Activated CD8-positive, alpha-beta memory T cell treated with anti-CD3 and anti-CD28 coated beads for 36 hours (primary cell): Measurements from ENCODE around the gene CBX8. TPM values are rescaled to one million over a fixed set of nuclear protein-coding genes. Genes with fewer than 3 reads are reported as not detected.

Experiments
- CTCF ChIA-PET: fragments of 350-600 bp; sonication (Branson Sonifier 250); formaldehyde crosslinking; loops from one replicate; lab custom pipeline; 2021; ENCODE audit warnings: antibody characterized with exemption; lab: Charles Lee
- POLR2A ChIA-PET: fragments of 350-600 bp; sonication (Branson Sonifier 250); formaldehyde crosslinking; loops from one replicate; lab custom pipeline; 2021; ENCODE audit warnings: antibody characterized with exemption; lab: Charles Lee
- total RNA-seq, 2 experiments: library from RNA; stranded (reverse); gene quantifications; one replicate each; pipeline ENCODE4 v1.2.3, GENCODE V29; 2021

Gene CBX8
- total RNA-seq, 2 experiments from 2014 or later: 3.2 to 3.5 TPM

- ChIA-PET POLR2A (no interaction called here), CTCF (interaction anchor here (0.5 to 1.6 kb wide), 4 partner anchors 19 to 177 kb away, joined by 3 to 6 read pairs (median 4); no protein-coding TSS in a partner anchor)
Observed at GRCh38 chr17:79792984-79793923, 3.6 kb downstream of the CBX8 start.

DNA sequence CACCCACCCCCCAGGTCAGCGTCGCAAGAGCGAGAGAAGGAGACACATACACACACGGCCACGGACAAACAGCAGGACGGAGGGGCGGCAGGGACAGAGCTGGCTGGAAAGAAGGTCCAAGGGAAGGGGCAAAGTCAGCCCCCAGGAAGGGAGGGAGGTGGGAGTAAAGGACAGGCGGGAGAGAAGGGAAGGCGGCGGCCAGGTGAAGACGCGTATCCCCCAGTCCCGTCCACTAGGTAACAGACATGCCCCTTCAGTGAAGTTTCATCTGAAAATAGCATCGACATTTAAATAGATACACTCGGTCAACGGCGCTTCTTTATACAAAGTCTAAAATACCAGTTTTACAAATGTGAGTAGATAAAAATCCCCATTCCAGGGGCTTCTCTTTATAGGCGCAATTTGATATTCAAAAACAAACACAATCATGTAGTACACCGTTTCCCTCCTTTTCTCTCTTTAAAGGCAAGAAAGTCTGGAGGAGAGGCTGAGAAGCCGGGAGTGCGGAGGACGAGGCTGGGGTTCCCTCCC lies 4.5 kb downstream of the CBX8 start:
- ChIA-PET POLR2A (no interaction called here), CTCF (interaction anchor here (0.5 kb wide), 1 partner anchor 21 kb away, joined by 3 read pairs; no protein-coding TSS in a partner anchor)

- CTCF ChIA-PET: interaction anchor here (1.0 to 1.5 kb wide), 2 partner anchors 13 to 16 kb away, joined by 3 read pairs; no protein-coding TSS in a partner anchor
- POLR2A ChIA-PET: no interaction called here
Observed at GRCh38 chr17:79791735-79792161, 5.1 kb downstream of the CBX8 start.

GRCh38 chr17:79790805-79791734 lies 5.8 kb downstream of the CBX8 start:
- POLR2A ChIA-PET: no interaction called here
- CTCF ChIA-PET: interaction anchor here (0.6 to 1.5 kb wide), 4 partner anchors 12 to 60 kb away, joined by 3 read pairs; partner anchors contain the start of gene CBX4

- POLR2A ChIA-PET: interaction anchor here (0.9 kb wide), 1 partner anchor 49 kb away, joined by 3 read pairs; the partner anchor contains the start of gene CBX4
- CTCF ChIA-PET: interaction anchor here (0.9 to 1.5 kb wide), 6 partner anchors 18 to 125 kb away, joined by 3 to 7 read pairs (median 3); no protein-coding TSS in a partner anchor
Observed at GRCh38 chr17:79789943-79790804, 6.7 kb downstream of the CBX8 start.

- CTCF ChIA-PET: interaction anchor here (0.9 to 1.4 kb wide), 6 partner anchors 18 to 126 kb away, joined by 3 to 7 read pairs (median 3); no protein-coding TSS in a partner anchor
Observed at GRCh38 chr17:79788989-79789942, 7.6 kb downstream of the CBX8 start.

DNA sequence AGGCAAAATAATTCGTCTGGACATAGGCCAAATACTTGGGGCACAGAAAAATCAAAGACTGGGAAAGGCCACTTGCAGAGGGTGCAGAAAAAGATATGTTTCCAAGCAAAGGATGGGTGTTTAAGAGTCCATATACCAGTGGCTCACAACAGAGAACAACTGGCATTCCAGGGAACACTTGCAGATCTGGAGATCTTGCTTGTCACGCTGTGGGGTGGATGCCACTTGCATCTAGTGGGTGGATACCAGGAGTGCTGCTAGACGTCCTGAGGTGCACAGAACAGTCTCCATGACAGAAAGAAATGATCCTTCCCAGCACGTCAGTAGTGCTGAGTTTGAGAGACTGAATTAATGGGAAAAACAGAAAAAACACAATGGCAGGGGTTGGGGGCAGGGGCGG lies 8.4 kb downstream of the CBX8 start:
- POLR2A ChIA-PET: no interaction called here
- CTCF ChIA-PET: interaction anchor here (1.0 to 1.4 kb wide), 3 partner anchors 17 to 127 kb away, joined by 3 to 7 read pairs (median 3); no protein-coding TSS in a partner anchor

More at GRCh38 chr17:79788989-79789942, 7.6 kb downstream of the CBX8 start:
- POLR2A ChIA-PET: interaction anchor here (0.9 kb wide), 1 partner anchor 50 kb away, joined by 3 read pairs; the partner anchor contains the start of gene CBX4

GRCh38 chr17:79786930-79787643 lies 9.8 kb downstream of the CBX8 start:
- POLR2A ChIA-PET: no interaction called here
- CTCF ChIA-PET: interaction anchor here (1.0 kb wide), 1 partner anchor 221 kb away, joined by 3 read pairs; no protein-coding TSS in a partner anchor

DNA sequence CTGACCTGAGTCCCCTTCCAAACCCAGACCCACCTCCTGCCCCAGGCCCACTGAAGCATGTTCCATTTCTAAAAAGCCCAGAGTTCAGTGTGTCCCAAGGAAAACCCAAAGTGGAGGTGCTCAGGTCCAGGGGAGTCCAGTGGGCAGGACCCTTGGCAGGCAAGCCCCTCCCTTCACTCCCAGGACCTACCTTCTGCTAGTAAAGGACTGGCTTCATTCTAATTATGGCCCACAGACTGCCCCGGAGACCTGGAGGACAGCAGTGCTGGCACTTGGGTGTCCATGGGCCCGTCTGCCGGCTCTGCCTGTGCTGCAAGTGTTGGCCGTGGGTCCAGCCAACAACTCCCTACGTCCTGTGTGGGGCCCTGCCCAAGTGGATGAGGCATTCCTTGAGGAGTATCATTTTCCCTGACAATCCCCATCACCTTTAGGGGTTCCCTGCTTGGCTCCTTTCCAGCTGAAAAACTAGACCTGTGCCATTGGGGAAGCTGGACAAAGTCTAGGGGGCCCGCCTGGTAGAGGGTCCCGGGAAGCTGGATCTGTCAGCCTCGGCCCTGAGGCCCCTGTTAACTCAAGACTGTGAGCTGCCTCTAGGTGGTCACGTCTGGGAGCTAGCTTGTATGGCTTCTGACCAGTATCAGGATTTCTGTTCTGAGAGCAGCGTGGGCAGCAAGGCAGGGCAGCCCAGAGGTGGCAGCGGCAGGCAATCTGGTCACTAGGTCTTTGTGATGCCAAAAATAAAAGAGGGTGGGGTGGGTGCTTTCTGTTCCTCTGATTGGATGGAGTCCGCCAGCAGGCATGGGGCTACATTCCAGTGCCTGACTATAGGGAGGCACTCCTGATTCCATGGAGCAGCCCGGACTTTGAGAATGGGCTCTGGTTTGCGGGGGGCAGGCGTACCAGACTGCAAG lies 10.7 kb downstream of the CBX8 start:
- CTCF ChIA-PET: interaction anchor here (1.0 kb wide), 1 partner anchor 222 kb away, joined by 3 read pairs; no protein-coding TSS in a partner anchor
- POLR2A ChIA-PET: interaction anchor here (0.6 kb wide), 1 partner anchor 14 kb away, joined by 4 read pairs; no protein-coding TSS in a partner anchor

GRCh38 chr17:79785017-79785899 lies 11.6 kb downstream of the CBX8 start:
- ChIA-PET CTCF (no interaction called here), POLR2A (interaction anchor here (0.6 kb wide), 1 partner anchor 13 kb away, joined by 4 read pairs; no protein-coding TSS in a partner anchor)

DNA sequence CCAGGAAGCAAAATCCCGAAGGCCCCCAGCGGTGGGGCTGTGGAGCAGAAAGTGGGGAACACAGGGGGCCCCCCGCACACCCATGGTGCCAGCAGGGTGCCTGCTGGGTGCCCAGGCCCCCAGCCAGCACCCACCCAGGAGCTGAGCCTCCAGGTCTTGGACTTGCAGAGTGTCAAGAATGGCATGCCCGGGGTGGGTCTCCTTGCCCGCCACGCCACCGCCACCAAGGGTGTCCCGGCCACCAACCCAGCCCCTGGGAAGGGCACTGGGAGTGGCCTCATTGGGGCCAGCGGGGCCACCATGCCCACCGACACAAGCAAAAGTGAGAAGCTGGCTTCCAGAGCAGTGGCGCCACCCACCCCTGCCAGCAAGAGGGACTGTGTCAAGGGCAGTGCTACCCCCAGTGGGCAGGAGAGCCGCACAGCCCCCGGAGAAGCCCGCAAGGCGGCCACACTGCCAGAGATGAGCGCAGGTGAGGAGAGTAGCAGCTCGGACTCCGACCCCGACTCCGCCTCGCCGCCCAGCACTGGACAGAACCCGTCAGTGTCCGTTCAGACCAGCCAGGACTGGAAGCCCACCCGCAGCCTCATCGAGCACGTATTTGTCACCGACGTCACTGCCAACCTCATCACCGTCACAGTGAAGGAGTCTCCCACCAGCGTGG lies 12.4 kb downstream of the CBX8 start:
- ChIA-PET POLR2A (no interaction called here), CTCF (no interaction called here)

- ChIA-PET CTCF (no interaction called here), POLR2A (no interaction called here)
Observed at GRCh38 chr17:79783891-79784290, 13.0 kb downstream of the CBX8 start.
